Tibial nerve (tissue), 4 donors: ENCODE results near the gene ITPKB. TPM values are rescaled to one million over a fixed set of nuclear protein-coding genes. Genes with fewer than 3 reads are reported as not detected.

Experiments used
- DNase-seq, 2 donors: peaks; one replicate each; pipeline ENCODE4 v3.0.0-alpha.2; 2019; ENCODE audit warnings: low spot score in 2 of 2
- H3K27ac ChIP-seq, 4 donors: fragments of 200-600 bp; sonication (generic) in 3 of 4; one replicate each; pipeline ENCODE4 v1.5.1; 2017 to 2019; ENCODE audit warnings: mild to moderate bottlenecking in 1 of 4
- H3K27me3 ChIP-seq, 2 donors: fragments of 200-600 bp; sonication (generic) in 1 of 2; one replicate each; pipeline versions ENCODE4 v1.5.1 to v1.6.0; 2017 to 2019
- H3K36me3 ChIP-seq, 3 donors: fragments of 200-600 bp; sonication (generic); one replicate each; pipeline ENCODE4 v1.5.1; 2018 to 2019
- H3K4me1 ChIP-seq, 4 donors: fragments of 200-600 bp; sonication (generic) in 3 of 4; one replicate each; pipeline ENCODE4 v1.5.1; 2017 to 2019
- H3K4me3 ChIP-seq, 4 donors: fragments of 200-600 bp; sonication (generic) in 3 of 4; one replicate each; pipeline ENCODE4 v1.5.1; 2017 to 2019; ENCODE audit warnings: mild to moderate bottlenecking in 1 of 4, moderate library complexity in 1 of 4
- H3K9me3 ChIP-seq, 4 donors: fragments of 200-600 bp; sonication (generic) in 3 of 4; one replicate each; pipeline ENCODE4 v1.5.1; 2017 to 2019
- CTCF ChIP-seq, 5 experiments: fragments of 200-600 bp in 3 of 5; fragments of 450-650 bp in 2 of 5; sonication (generic) in 3 of 5; IDR thresholded peaks; one replicate each; pipeline ENCODE4 v1.5.1; 2016 to 2019; ENCODE audit warnings: antibody characterized with exemption in 5 of 5, mild to moderate bottlenecking in 3 of 5, moderate library complexity in 2 of 5
- EP300 ChIP-seq, 2 donors: sonication (generic); formaldehyde crosslinking; IDR thresholded peaks; one replicate each; pipeline ENCODE4 v1.6.1; 2017; ENCODE audit warnings: antibody characterized with exemption in 2 of 2, mild to moderate bottlenecking in 1 of 2
- POLR2A ChIP-seq, 2 donors: fragments of 450-650 bp; IDR thresholded peaks; one replicate each; pipeline ENCODE4 v1.6.1; 2017; ENCODE audit warnings: antibody characterized with exemption in 2 of 2, mild to moderate bottlenecking in 2 of 2, moderate library complexity in 2 of 2
- WGBS, 2 donors: methylation state at CpG; one replicate each; pipeline ENCODE4 v1.1.5; 2018; 5-methylcytosine and 5-hydroxymethylcytosine counted together
- total RNA-seq, 4 donors: library from RNA; depleted of rRNA; stranded (reverse); fragments of >200 nt; gene quantifications; one replicate each; pipeline ENCODE4 v1.1.0, GENCODE V29; 2016

The ITPKB gene
- total RNA-seq, 4 donors from 2014 or later, result 49.2 to 82.0 (median 52.7) TPM

DNA sequence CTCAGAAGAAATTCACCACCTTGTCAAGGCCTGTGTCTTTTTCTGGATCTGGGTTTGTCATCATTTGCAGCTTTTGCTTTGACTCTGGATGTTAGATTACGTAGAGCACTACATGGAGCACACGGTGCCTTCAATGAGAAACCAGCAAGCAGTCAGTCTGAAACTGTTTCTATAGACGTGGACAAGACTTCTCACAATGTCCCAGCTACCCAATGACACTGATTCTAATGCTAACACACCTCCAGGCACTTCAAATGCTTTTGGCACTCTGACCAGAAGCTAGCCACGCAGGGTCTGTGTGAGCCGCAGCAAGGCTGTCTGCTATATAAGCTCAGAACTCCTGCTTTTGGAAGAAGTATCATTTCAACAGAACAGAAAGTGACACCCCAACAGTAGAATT is 38.2 kb downstream of the ITPKB start:
- no peak for DNase-seq
- 94 to 95% methylated on average over 5 of the region's 5 CpGs for WGBS, 2 donors
- H3K9me3 ChIP-seq, result no peaks in the 10 kb centered on the region
- no peak for TF ChIP-seq CTCF (IDR thresholded peaks at IDR 0.05)
- no peak for TF ChIP-seq EP300 (IDR thresholded peaks at IDR 0.05)
- TF ChIP-seq POLR2A (IDR thresholded peaks at IDR 0.05), result no peak
- H3K36me3 ChIP-seq, result no peaks in the 10 kb centered on the region
- H3K27ac ChIP-seq, result peak overlapping the region; percentile 0 to 67 (median 38)
- no peak overlapping the region for H3K4me3 ChIP-seq
- peaks cover 0 to 45% (median 40%) of the 10 kb centered on the region in 4 donors for H3K4me1 ChIP-seq
- H3K27me3 ChIP-seq, result no peaks in the 10 kb centered on the region

DNA sequence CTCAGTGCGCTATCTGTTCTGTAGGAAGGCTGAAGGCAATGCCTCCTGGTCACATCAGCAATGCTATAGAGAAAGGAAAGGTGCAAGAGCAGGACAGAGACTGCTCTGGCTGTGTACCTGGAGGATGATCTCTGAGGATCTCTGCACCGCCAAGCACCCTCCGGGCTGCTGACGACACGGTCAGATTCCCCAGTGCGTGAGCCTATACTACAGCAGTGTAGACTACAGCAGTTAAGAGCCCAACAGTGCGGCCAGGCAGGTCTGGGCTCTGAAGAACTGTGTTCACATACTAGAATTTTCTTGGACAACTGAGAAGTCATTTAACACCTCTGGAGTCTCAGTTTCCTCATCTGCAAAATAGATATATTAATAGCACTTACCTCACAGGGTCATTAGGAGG is 39.9 kb downstream of the ITPKB start:
- H3K4me3 ChIP-seq, result no peak overlapping the region
- no peak for TF ChIP-seq EP300 (IDR thresholded peaks at IDR 0.05)
- no peak for TF ChIP-seq CTCF (IDR thresholded peaks at IDR 0.05)
- TF ChIP-seq POLR2A (IDR thresholded peaks at IDR 0.05), result no peak
- H3K36me3 ChIP-seq, result no peaks in the 10 kb centered on the region
- no peak for DNase-seq
- H3K9me3 ChIP-seq, result no peaks in the 10 kb centered on the region
- no peaks in the 10 kb centered on the region for H3K27me3 ChIP-seq
- WGBS, 2 donors, result 93 to 97% methylated on average over 7 of the region's 7 CpGs
- H3K27ac ChIP-seq, result peak overlapping the region in 2 of 4 donors; percentile 78 to 87
- peaks cover 0 to 48% (median 40%) of the 10 kb centered on the region in 4 donors for H3K4me1 ChIP-seq

DNA sequence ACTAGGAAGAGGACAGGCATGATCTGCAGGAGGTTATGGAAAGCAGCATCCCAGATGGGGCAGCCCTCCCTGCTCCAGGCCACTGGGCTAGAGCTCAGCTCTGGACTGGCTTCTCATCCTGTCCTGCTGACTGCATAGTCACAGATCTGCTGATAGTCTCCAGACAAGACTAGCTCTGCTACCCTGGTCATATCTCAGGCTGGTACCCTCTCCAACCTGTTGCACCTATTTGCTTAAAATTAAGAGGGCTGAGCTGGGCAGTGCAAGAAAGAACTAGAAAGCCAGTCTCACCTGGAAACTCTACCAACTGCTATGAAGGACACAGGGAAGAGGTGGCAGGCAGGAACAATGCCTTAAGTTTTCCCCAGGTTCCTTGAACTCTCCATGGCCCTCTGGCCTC is 40.4 kb downstream of the ITPKB start:
- Histone ChIP-seq H3K27ac (peak overlapping the region in 2 of 4 donors; percentile 78 to 87), H3K36me3 (no peaks in the 10 kb centered on the region), H3K4me1 (peaks cover 0 to 42% (median 36%) of the 10 kb centered on the region in 4 donors), H3K9me3 (no peaks in the 10 kb centered on the region), H3K27me3 (no peaks in the 10 kb centered on the region), H3K4me3 (no peak overlapping the region)
- no peak for DNase-seq
- TF ChIP-seq POLR2A (IDR thresholded peaks at IDR 0.05) (no peak), CTCF (IDR thresholded peaks at IDR 0.05) (no peak), EP300 (IDR thresholded peaks at IDR 0.05) (no peak)

- 57 to 64% methylated on average over 5 of the region's 5 CpGs for WGBS, 2 donors
- Histone ChIP-seq H3K4me1 (peaks cover 0 to 46% (median 35%) of the 10 kb centered on the region in 4 donors), H3K27me3 (no peaks in the 10 kb centered on the region), H3K36me3 (no peaks in the 10 kb centered on the region), H3K9me3 (no peaks in the 10 kb centered on the region), H3K27ac (peak overlapping the region; percentile 44 to 87 (median 63)), H3K4me3 (no peak overlapping the region)
- TF ChIP-seq POLR2A (IDR thresholded peaks at IDR 0.05), result no peak
- no peak for TF ChIP-seq EP300 (IDR thresholded peaks at IDR 0.05)
- no peak for TF ChIP-seq CTCF (IDR thresholded peaks at IDR 0.05)
- DNase-seq, result no peak
These were observed 41.0 kb downstream of the ITPKB start for GRCh38 chr1:226697929-226698544.

GRCh38 chr1:226697151-226697928 is 41.7 kb downstream of the ITPKB start:
- DNase-seq, result no peak
- Histone ChIP-seq H3K9me3 (no peaks in the 10 kb centered on the region), H3K36me3 (peaks cover 0 to 2% (median 0%) of the 10 kb centered on the region in 3 donors), H3K4me3 (no peak overlapping the region), H3K27me3 (no peaks in the 10 kb centered on the region), H3K4me1 (peaks cover 0 to 48% (median 32%) of the 10 kb centered on the region in 4 donors), H3K27ac (peak overlapping the region; percentile 44 to 87 (median 63))
- TF ChIP-seq CTCF (IDR thresholded peaks at IDR 0.05) (no peak), EP300 (IDR thresholded peaks at IDR 0.05) (peak in 1 of 2 donors; percentile 52)
- 45 to 50% methylated on average over 5 of the region's 5 CpGs for WGBS, 2 donors
